Kidney capillary endothelial cell (primary cell): ENCODE results near the gene DFFB.

ENCODE experiments used
- DNase-seq: peaks from one replicate; pipeline ENCODE4 v3.0.0-alpha.2; 2018; ENCODE audit warnings: low spot score

Gene DFFB

DNA sequence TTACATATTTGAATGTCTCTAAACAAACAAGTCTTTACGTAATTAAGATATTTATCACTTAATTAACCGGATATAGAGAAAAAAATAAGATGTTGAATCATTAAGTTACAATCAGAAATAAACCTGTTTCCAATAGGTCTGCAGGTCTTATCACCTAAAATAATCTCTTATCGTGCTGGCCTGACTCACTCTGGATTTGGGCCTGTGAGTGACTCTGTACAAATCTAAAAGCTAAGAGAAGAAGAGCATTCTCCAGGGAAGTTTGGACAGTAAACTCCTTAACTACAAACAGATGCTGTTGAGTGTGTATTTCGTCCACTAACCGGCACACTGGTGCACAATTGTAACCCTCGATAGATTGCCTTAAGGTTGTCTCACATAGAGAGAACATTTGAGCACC, 25.6 kb upstream of the DFFB start:
- no peak for DNase-seq

DNA sequence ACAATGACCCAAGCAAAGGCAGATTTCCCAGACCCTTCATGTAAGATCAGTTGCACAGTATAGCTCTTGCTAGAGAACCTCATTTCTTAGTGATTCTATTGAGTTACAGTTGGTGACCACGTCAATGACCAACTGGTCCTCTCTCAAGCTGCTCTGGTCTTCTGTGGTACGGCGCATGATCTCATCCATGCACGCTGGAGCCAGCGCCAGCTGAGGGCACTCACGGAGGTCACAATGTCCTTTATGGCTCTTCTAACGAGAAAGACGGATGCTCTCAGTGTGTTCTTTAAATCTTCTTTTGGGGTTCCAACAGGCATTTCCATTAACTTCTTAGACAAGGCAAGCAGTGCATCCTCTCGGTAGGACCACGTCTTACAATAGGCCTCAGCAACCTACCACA, 22.6 kb upstream of the DFFB start:
- DNase-seq: no peak

DNA sequence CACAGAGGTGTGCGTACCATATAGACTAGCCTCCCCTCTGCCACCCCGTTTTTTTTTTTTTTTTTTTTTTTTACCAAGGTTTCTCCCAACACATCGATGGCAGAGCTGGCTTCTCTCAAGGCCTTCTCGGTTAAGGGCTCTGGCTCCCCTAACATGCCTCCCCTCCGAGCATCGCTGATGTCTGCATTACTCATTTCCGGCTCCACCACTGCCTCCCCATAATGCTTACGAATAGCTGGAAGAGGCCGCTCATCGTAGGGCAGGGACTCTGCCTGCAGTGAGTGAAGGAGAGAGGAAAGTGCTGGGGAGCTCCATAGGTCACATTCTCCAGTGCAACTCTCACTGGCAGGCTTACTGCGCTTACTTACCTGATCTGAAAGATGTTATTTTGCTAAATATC, 20.9 kb upstream of the DFFB start:
- DNase-seq: no peak

DNA sequence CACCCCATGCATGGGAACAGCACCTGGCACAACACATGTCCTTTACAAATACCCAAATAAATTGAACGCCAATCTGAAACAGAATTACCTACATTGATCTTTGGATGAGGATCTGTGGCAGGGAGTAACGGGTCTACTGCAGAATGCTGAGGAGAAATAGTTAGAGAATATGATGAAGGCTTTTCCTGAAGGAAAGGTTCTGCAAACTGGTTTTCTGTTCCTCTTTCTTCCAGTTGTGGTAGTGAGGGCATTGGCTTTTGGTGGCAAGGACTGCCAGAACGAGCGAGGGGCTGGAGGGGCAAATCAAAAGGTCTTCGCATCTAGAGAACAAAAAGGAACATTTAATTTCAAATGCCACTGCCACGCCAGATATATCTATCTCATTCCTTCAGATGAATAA, 20.1 kb upstream of the DFFB start:
- no peak for DNase-seq

DNA sequence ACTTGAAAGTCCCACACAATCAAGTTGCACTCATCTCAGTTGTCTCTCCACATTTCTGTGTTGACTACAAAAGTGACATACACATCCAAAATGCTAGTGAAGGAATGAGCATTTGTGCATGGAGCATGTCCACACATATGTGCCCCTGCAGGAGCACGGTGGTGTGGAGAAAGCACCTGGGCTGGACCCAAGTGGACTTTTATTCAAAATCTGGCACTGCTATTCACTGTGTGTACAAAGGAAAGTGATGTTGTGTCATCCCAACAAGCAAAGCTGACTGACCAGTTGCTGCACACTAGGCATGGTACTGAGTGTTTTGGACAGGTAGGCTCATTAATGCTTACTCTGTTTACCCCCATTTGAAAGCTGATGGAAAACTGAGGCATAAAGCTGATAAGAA, 19.6 kb upstream of the DFFB start:
- no peak for DNase-seq

DNA sequence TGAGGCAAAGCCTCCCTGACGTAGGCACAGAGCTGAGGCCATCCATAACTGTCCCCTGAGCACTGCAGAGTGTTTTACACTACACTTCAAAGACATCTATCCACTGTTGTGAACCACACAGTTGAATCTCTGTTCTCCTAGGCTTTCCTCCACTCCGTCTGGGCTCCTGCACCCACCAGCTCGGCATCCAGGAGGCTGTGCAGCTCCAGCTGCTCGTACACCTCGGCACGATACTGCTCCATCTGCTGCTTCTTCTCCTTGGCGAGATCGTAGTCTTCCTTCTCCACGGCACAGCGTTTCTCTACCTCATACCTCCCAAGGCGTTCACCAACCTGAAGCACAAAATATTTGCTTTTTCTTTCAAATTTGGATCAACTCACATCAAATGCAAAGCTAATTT, 18.5 kb upstream of the DFFB start:
- DNase-seq: no peak

DNA sequence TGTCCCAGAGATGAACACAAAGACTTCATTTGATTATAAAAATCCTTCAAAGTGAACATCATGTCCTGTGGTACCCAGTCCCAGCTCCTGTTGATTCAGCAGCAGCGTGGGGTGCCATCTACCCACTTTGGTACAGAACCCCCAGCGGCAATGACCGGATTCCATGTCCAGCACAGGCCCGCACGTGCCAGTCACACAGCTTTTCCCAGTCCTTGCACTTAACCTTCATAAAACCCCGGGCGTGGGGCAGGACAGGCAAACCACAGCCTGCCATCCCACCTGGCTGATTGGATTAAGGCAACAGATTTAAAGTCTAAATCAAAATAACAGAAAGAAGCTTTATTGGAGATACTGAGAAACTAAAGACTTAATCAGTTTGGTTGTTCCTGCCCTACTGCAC, 15.8 kb upstream of the DFFB start:
- no peak for DNase-seq

DNA sequence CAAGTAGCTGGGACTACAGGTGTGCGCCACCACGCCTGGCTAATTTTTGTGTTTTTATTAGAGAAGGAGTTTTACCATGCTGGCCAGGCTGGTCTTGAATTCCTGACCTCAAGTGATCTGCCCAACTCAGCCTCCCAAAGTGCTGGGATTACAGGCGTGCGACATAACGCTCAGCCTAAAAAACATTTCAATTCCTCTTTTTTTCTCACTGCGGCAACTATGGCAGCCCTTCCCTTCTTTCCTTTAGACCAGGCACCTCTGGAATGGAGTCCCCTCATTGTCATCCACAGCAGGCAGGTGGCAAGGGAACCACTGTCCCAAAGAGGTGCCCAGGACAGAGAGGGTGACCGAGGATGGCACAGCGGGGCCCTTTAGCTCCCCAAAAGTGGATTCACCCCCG, 14.4 kb upstream of the DFFB start:
- no peak for DNase-seq

DNA sequence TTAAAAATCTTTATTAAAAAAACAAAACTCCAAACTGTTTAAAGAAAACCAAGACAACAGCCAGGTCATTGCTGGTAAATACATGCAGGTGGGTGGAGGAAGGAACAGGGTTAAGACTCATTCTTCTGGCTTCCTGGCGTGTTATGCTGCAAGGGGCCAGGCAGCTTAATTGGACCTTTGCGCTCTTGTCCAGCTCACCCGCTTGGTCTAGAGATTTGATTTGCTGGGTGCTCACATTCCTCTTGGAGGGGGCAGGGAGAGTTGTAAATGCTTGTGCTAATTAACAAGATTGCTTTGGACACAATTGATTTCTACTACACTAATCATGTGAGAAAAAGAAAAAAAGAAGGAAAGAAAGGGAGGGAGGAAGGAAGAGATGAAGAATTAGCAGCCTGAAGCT, 10.7 kb upstream of the DFFB start:
- DNase-seq: no peak

DNA sequence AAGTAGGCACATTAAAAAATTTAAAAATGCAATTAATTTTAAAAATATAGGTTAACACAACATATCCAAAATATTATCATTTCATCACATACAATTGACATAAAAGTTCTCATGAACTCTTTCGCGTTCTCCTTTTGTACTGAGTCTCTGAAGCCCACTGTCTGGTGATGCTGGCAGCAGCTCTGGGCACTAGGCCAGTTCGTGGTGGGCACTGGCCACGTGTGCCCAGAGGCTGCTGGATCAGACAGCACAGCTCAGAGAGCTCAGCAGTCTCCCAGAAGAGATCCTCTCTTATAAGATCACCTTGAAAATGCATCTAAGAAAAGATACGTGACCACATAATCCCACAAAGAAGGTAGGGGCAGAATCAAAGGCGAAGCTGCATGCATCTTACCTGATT, 10.2 kb upstream of the DFFB start:
- DNase-seq: no peak

DNA sequence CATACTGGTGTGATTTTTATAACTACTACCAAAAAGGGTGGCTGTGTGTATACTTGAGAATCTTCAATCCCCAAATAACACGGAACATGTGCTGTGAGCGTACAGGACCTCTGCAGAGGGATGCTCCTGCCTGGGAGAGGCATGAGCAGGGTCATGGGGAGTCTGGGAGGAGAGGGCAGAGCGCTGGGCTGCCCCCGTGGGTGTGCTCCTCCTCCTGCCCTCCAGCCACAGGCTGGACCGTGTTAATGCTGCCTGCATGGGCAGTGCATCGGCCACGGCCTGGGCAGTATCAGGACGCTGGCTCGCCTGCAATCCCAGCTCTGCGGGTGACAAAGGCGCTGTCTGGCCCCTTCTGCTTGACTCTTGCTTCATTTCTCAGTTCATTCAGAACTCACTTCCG, 6.4 kb upstream of the DFFB start:
- DNase-seq: no peak

DNA sequence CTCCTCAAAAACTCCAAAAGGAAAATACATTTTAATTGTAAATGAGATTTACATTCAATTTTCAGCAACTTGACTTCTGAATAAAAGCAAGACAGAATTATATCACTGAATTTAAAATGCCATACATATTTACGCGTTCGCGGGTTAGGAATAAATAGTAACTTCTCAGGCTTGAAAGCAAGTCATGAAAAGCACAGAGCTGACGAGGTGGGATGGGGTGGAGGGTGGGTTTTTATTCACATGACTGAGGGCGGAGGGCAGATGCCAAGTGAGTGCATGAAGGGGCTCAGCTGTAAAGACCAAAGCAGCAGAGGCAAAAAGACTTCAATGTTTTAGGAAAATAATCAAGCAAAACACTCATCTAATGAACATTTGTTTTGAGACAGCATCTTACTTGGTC, 6.0 kb upstream of the DFFB start:
- DNase-seq: no peak

DNA sequence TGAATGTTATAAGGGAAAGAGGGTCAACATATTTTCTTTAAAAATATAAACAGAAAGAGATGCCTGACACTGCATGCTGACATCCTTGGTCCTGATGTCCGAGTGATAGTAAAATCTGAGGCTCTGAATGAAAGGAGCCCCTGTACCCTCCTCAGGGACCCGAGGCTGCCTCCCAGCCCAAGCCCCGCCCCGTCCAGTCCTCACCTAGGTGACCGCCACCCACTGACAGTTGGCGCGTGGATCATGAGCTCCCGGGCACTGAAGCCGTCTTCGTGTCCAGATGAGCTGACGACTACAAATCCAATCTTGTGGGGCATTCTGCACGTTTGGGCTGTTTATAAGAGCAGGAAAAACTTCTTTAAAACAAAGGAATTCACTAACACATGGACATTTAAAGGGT, 5.2 kb upstream of the DFFB start:
- DNase-seq: no peak

DNA sequence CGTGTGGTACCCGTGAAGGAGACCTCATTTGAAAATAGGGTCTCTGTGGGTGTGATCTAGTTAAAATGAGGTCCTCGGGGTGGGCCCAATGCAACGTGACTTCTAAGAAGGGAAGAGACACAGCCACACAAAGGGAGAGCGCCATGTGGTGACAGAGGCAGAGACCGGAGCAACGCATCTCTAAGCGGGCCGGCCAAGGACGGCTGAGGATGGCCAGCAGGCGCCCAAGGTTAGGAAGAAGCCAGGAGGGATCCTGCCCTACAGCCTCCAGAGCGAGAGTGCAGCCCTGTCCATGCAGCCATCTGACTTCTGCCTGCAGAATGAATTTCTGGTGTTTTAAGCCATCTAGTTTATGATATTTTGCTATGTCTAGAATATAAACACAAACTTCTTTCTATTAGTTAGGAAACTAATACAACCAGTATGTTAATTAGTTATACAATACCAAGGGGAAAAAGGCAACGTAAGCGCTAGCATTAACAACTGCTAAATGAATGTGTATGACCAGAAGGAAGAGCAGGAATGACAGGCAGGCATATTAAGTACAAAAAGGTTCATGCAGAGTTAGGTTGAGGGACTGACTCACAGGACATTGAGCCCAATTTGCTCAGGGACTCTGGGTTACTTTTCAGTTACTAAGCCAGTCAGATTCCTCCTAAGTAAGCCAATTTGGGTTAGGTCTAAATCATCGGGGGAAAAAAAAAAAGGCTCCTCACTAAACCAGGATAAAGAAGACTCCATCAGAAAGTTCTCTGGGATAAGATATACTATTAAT, 4.4 kb upstream of the DFFB start:
- no peak for DNase-seq

DNA sequence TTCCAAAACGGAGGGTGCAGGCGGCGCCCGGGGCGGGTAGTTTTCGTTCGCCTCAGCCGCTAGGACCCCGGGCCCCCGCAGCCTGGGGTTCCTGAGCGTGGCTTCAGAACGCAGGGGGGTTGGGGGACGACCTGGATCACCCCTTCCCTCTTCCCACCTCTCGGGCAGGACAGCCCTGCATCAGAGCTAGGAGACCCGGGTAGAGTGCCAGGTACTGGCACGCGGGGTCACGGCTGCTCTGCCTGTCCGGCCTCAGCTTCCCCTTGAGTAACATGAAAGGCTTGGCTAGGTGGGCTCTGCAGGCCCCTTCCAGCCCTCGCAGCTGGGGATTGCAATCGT, 484 bp downstream of the DFFB start:
- DNase-seq: no peak

DNA sequence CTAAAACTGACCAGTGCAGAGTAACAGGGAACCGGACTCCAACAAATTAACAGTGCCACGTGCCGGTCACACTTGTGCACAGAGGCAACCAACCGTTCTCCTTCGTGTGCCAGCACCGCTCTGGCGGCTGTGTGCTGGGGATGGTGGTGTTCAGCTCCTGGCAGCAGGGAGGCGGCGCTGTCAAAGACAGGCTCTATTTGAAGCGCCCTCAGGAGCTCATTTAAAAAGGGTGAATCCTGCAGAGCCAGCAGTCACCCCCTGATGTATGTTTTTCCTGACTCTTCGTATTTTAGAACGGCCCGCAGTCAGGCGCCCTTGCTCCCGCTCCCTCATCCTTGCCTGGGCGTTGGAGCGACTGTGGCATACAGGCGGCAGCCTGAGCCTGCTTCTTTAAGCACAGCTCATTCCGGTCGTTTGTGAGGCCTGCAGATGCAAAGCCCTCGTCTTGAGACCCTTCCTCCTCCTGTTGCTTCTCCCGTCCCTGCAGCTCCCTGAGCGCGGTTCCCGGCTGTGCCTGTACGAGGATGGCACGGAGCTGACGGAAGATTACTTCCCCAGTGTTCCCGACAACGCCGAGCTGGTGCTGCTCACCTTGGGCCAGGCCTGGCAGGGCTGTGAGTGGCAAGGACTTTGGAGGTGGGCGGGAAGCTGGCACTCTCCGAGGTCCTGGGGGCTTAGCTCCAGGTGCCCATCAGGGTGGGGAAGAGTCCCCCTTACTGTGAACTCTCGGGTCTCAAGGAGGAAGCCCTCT, 1.1 kb downstream of the DFFB start:
- DNase-seq: peak; percentile 22

DNA sequence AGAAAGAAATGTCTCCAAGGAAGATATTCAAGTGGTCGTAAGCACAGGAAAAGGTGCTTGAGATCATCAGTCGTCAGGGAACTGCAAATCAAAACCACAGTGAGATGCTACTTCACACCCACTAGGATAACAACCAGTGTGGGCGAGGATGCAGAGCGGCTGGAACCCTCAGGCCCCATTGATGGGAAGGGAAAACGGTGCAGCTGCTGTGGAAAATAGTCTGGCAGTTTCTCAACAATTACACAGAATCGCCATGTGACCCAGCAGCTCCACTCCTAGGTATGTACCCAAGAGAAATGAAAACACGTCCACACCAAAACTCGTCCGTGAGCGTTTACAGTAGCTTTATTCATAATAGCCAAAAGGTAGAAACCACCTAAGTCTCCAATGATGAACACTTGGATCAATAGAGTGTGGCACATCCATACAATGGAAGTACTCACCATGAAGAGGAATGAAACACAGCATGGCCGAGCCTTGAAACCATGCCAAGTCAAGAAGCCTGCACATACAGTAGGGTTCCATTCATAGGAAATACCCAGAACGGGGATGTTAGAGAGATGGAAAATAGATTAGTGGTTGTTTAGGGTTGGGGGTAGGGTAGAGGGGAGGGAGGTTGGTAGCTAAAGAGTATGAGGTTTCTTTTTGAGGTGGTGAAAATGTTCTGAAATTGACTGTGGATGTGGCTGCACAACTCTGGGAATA, 6.1 kb downstream of the DFFB start:
- no peak for DNase-seq

DNA sequence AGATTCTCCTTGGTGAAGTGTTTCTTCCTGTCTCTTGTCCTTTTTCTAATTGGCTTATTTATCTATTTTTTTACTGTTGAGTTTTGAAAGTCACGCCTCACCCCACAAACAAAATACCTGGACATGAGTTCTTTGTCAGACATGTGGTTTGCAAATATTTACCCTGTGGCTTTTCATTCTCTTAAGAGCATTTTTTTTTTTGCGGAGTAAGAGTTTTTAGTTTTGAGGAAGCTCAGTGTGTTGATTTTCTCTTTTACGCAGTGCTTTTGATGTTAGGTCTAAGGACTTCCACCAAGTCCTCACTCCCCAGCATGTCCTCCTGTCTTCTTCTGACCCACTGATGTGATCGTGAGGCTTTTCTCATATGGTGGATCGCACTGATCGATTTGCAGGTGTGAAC, 7.6 kb downstream of the DFFB start:
- no peak for DNase-seq

DNA sequence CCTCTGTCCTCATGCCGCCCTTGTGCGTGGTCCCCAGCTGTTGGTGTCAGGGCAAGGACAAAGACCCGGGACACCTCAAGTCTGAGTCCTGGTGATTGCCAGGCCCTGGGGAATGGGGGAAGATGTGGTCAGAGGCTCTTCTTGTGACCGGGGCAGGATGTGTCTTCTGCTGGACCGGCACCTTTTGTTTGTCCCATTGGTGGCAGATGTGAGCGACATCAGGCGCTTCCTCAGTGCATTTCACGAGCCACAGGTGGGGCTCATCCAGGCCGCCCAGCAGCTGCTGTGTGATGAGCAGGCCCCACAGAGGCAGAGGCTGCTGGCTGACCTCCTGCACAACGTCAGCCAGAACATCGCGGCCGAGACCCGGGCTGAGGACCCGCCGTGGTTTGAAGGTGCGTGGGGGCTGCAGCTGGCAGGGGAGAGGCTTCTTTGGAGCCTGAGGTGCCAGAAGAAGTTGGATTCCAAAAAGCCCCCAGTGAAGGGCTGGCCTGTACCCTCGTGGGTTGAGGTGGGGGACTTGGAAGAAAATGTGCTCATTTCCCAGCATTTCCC, 8.4 kb downstream of the DFFB start:
- no peak for DNase-seq

DNA sequence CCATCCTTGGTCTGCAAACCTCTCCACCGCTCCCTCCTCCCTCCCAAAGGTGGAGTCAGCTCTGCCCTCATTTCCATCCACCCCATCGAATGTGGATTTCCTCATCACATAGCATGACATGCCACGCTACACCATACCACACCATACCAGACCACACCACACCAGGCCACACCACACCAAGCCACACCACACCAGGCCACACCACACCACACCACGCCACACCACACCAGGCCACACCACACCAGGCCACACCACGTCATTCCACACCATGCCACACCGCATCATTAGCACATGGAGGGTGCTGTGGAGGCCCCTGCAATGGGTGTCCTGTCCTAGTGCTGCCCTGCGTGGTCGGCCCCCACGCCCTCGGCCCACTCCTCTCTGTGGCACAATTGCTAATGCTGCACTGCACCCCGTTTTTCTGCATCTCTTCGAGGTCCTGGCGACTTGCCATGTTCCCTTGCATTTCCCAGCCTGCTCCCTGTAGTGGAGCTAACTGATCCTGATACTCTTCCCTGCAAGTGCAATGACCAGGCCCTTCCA, 11.3 kb downstream of the DFFB start:
- no peak for DNase-seq

DNA sequence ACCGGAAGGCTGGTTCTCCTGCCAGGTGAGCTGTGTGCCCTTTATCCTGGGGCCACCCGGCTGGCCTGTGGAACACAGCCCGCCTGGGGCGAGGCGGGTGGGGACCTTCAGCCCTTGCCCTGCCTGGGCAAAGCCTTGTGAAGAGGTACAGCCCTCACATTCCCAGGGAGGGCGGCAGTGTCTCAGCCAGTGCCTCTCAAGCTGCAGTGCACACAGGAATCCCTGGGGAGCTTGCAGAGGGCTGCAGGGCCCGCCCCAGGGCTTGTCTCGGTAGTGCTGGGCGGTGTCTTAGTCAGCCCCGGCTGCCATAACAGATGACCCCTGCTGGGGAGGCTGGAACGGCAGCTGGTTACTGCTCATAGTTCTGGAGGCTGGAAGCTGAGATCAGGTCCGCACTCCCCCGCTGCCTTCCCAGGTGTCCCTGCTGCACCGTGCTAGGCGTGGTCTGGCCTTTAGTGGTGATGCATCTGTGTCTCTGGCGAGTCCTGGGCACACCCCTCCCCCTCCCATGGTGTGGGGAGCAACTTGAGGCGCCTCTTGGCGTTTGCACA, 12.6 kb downstream of the DFFB start:
- no peak for DNase-seq

DNA sequence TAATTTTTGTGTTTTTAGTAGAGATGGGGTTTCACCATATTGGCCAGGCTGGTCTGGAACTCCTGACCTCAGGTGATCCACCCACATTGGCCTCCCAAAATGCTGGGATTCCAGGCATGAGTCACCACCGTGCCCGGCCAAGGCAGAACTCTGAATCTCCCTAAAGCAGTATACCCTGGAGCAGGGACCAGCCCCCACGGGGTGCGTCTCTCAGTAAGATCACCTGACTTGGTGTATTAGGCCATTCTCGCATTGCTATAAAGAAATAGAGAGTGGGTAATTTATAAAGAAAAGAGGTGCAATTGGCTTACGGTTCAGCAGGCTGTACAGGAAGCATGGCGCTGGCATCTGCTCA, 14.2 kb downstream of the DFFB start:
- no peak for DNase-seq

DNA sequence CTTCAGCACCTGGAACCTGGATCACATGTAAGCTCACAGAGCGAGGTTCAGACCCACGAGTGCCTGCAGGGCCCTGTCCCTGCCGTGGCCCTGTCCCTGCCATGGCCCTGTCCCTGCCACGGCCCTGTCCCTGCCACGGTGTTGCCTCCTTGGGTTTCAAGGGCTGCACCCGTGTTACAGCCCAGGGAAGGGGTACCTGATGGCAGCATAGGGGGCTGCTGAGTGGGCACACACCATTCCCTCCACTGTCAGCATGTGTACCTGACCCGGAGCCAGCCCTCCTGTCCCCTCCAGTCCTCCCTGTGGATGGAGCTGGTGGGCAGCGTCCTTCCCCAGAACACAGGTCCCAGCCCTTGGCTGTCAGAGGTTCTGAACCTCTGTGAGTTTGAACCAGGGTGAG, 15.3 kb downstream of the DFFB start:
- no peak for DNase-seq
